Measurements from ENCODE around the gene MT1M. TPM values are rescaled to one million over a fixed set of nuclear protein-coding genes. Genes with fewer than 3 reads are reported as not detected.

MT1M gene
- total and polyA plus RNA-seq, 2 experiments from 2014 or later = 1.1 to 4.7 TPM

- TF ChIP-seq ZNF462 (CRISPR knock-in tag; IDR thresholded peaks at IDR 0.05) (no peak), JUNB (IDR thresholded peaks at IDR 0.05; ENCODE audit: unreplicated experiment) (no peak), STAT1 (IDR thresholded peaks at IDR 0.05; ENCODE audit: unreplicated experiment) (no peak), ETS1 (IDR thresholded peaks at IDR 0.05) (no peak), POLR2AphosphoS5 (IDR thresholded peaks at IDR 0.05; ENCODE audit: low read depth) (no peak), EZH2 (IDR thresholded peaks at IDR 0.05; ENCODE audit: low read depth, unreplicated experiment) (no peak), ZNF114 (CRISPR knock-in tag; IDR thresholded peaks at IDR 0.05) (no peak), EZH2phosphoT487 (IDR thresholded peaks at IDR 0.05; ENCODE audit: unreplicated experiment) (no peak)
- TF ChIP-seq, protein P1, sequence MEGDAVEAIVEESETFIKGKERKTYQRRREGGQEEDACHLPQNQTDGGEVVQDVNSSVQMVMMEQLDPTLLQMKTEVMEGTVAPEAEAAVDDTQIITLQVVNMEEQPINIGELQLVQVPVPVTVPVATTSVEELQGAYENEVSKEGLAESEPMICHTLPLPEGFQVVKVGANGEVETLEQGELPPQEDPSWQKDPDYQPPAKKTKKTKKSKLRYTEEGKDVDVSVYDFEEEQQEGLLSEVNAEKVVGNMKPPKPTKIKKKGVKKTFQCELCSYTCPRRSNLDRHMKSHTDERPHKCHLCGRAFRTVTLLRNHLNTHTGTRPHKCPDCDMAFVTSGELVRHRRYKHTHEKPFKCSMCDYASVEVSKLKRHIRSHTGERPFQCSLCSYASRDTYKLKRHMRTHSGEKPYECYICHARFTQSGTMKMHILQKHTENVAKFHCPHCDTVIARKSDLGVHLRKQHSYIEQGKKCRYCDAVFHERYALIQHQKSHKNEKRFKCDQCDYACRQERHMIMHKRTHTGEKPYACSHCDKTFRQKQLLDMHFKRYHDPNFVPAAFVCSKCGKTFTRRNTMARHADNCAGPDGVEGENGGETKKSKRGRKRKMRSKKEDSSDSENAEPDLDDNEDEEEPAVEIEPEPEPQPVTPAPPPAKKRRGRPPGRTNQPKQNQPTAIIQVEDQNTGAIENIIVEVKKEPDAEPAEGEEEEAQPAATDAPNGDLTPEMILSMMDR (conservative IDR thresholded peaks at IDR 0.05; ENCODE audit: low read depth in 2 of 2) = no peak
These were observed 27.0 kb upstream of the MT1M start (continued) for GRCh38 chr16:56605475-56605874.

Data from GM23338 (cell line).